Heart right ventricle (tissue), 16 donors: ENCODE data around the gene RAC3. TPM values are rescaled to one million over a fixed set of nuclear protein-coding genes. Genes with fewer than 3 reads are reported as not detected.

ENCODE experiments used
- ATAC-seq, 8 donors: fragments of 200-7000 bp; cut with Tn5 transposase; one replicate each; pipeline ENCODE4 v1.9.1; 2020; ENCODE audit warnings: mild to moderate bottlenecking in 8 of 8, moderate library complexity in 8 of 8, moderate number of reproducible peaks in 1 of 8
- DNase-seq, 2 donors: peaks; one replicate each; pipeline ENCODE4 v3.0.0-alpha.2; 2020
- H3K27ac ChIP-seq, 10 donors: fragments of 200-600 bp; sonication (generic) in 2 of 10; one replicate each; pipeline versions ENCODE4 v1.5.0 to v1.8.0; 2020 to 2022; ENCODE audit warnings: mild to moderate bottlenecking in 3 of 10
- H3K27me3 ChIP-seq, 7 donors: fragments of 200-600 bp; one replicate each; pipeline ENCODE4 v1.8.0; 2021 to 2022; ENCODE audit warnings: mild to moderate bottlenecking in 2 of 7
- H3K36me3 ChIP-seq, 9 donors: fragments of 200-600 bp; sonication (generic) in 1 of 9; one replicate each; pipeline versions ENCODE4 v1.5.0 to v1.8.0; 2020 to 2022; ENCODE audit warnings: mild to moderate bottlenecking in 2 of 9
- H3K4me1 ChIP-seq, 9 donors: fragments of 200-600 bp; sonication (generic) in 1 of 9; one replicate each; pipeline versions ENCODE4 v1.5.0 to v1.8.0; 2020 to 2022; ENCODE audit warnings: mild to moderate bottlenecking in 4 of 9
- H3K4me3 ChIP-seq, 10 donors: fragments of 200-600 bp; sonication (generic) in 2 of 10; one replicate each; pipeline versions ENCODE4 v1.5.0 to v1.8.0; 2020 to 2022; ENCODE audit warnings: mild to moderate bottlenecking in 7 of 10, moderate library complexity in 2 of 10
- H3K9me3 ChIP-seq, 11 donors: fragments of 200-600 bp in 10 of 11; sonication (generic) in 2 of 11; one replicate each; pipeline versions ENCODE4 v1.5.0 to v1.8.0; 2013 to 2022; ENCODE audit warnings: mild to moderate bottlenecking in 2 of 11, control low read depth in 1 of 11, moderate library complexity in 1 of 11
- CTCF ChIP-seq, 9 donors: fragments of 200-600 bp; sonication (generic) in 2 of 9; IDR thresholded peaks; one replicate each; pipeline versions ENCODE4 v1.5.0 to v1.8.0; 2021 to 2022; ENCODE audit warnings: antibody characterized with exemption in 9 of 9, mild to moderate bottlenecking in 5 of 9, moderate library complexity in 1 of 9
- WGBS, 2 donors: extraction: QIAGEN DNeasy Blood & Tissue Kit; methylation state at CpG; one replicate each; pipeline ENCODE4 v1.1.7; 2013; ENCODE audit warnings: inconsistent platforms in 1 of 2; 5-methylcytosine and 5-hydroxymethylcytosine counted together
- intact Hi-C, 10 donors: fragments of 100-400 bp; cut with DNase I; formaldehyde crosslinking; loops; one replicate each; pipeline versions ENCODE4 v1.11.1 to v1.14.2; 2022
- polyA plus RNA-seq, 2 donors: library from polyadenylated mRNA; stranded (reverse); fragments of 200-250 nt; gene quantifications; one replicate each; pipeline ENCODE4 v1.2.3, GENCODE V29; 2013
- total RNA-seq, 10 donors: library from RNA; stranded (reverse); fragmentation: NEBNext Ultra II Directional in 3 of 10; extraction: Animal tissue kit (Norgen Biotek cat#: 25700) in 3 of 10; gene quantifications; one replicate each; pipeline versions ENCODE4 v1.2.1 to v1.2.4, GENCODE V29; 2021 to 2023
- donor health status: Arrhythmogenic right ventricular cardiomyopathy.
- donor health status: ischemic (EF 13 %, LVEDD 7.1; RV severe dilation, severe dysfunction).
- donor health status: healthy with polysubstance abuse.
- donor health status: DM: no; HTN: yes; CAD: no.
- donor health status: DM: no; HTN: no; CAD: no.
- donor health status: ischemic (EF 25% LVEDD 6.9; RV normal size, moderate dysfunction).
- donor health status: ischemic (EF 25% LVEDD 5.7; RV mildly dilated, moderate dysfunction).
- donor health status: healthy.
- donor health status: DM: yes; HTN: yes; CAD: no.
- donor health status: Ischemic cardiomyopathy.
- donor health status: ischemic (EF 35%, LVEDD 5.7; RV mildly dilated, moderate dysfunction).
- donor health status: nonischemic (EF 11% LVEDD 7.7; RV severe dilation, severe dysfunction).
- donor health status: DM: yes; HTN: yes; CAD: no.
- donor health status: PGD.
- donor health status: ischemic (EF 29% LVEDD 5.4; RV normal size, mild dysfunction).
- donor health status: nonischemic (EF 23%, LVEDD 6.1; RV moderate dilation, normal function).

RAC3 gene
- total and polyA plus RNA-seq, 12 donors: 0.82 to 3.3 (median 1.1) TPM

- H3K27me3 ChIP-seq: no peaks in the 10 kb centered on the region
- H3K9me3 ChIP-seq: no peaks in the 10 kb centered on the region
- ATAC-seq (no peak), DNase-seq (no peak)
- TF ChIP-seq CTCF (IDR thresholded peaks at IDR 0.05): no peak
- no peak overlapping the region for H3K27ac ChIP-seq
- peaks cover 3 to 74% (median 22%) of the 10 kb centered on the region in 9 donors for H3K36me3 ChIP-seq
- intact Hi-C loops: no loop called here
- H3K4me3 ChIP-seq: no peak overlapping the region
- WGBS, 2 donors: 84 to 85% methylated on average over 26 of the region's 26 CpGs
- peaks cover 12 to 28% (median 24%) of the 10 kb centered on the region in 9 donors for H3K4me1 ChIP-seq
Observed at GRCh38 chr17:82055023-82055964, 23.8 kb downstream of the RAC3 start.

- WGBS, 2 donors: 88 to 91% methylated on average over 28 of the region's 28 CpGs
- Histone ChIP-seq H3K27me3 (no peaks in the 10 kb centered on the region), H3K36me3 (peaks cover 3 to 81% (median 30%) of the 10 kb centered on the region in 9 donors), H3K27ac (no peak overlapping the region), H3K4me1 (peaks cover 8 to 20% (median 16%) of the 10 kb centered on the region in 9 donors), H3K4me3 (no peak overlapping the region), H3K9me3 (no peaks in the 10 kb centered on the region)
- TF ChIP-seq CTCF (IDR thresholded peaks at IDR 0.05): no peak
- intact Hi-C loops: no loop called here
- no peak for ATAC-seq
- no peak for DNase-seq
Observed at GRCh38 chr17:82055965-82056728, 24.7 kb downstream of the RAC3 start.

- no peaks in the 10 kb centered on the region for H3K9me3 ChIP-seq
- TF ChIP-seq CTCF (IDR thresholded peaks at IDR 0.05): no peak
- DNase-seq: no peak
- ATAC-seq: no peak
- intact Hi-C loops: no loop called here
- 82 to 84% methylated on average over 28 to 29 of the region's 29 CpGs for WGBS, 2 donors
- peaks cover 8 to 19% (median 16%) of the 10 kb centered on the region in 9 donors for H3K4me1 ChIP-seq
- H3K27me3 ChIP-seq: no peaks in the 10 kb centered on the region
- no peak overlapping the region for H3K27ac ChIP-seq
- no peak overlapping the region for H3K4me3 ChIP-seq
- peaks cover 3 to 88% (median 35%) of the 10 kb centered on the region in 9 donors for H3K36me3 ChIP-seq
Observed at GRCh38 chr17:82056729-82057621, 25.5 kb downstream of the RAC3 start.
